LNCaP clone FGC (cell line): ENCODE data around the gene ARHGAP24.
A peak's percentile ranks its signal among the peaks of the same experiment; 100 is the strongest.

Experiments used
- DNase-seq: peaks from one replicate; pipeline ENCODE4 v3.0.0-alpha.2; 2011; ENCODE audit warnings: low read depth
- H3K4me3 ChIP-seq: 2 replicates; pipeline ENCODE4 v1.5.1; 2011; ENCODE audit warnings: mild to moderate bottlenecking, low read depth, low read length, control low read depth
- CTCF ChIP-seq: IDR thresholded peaks from 2 replicates; pipeline ENCODE4 v1.5.1; 2012; ENCODE audit warnings: mild to moderate bottlenecking; ENCODE audit not compliant: control insufficient read depth, insufficient read depth; ENCODE audit errors: extremely low read depth

ARHGAP24 gene

GRCh38 chr4:85860066-85860740 lies 385.3 kb downstream of the ARHGAP24 start:
- no peak overlapping the region for H3K4me3 ChIP-seq
- no peak for DNase-seq
- no peak for TF ChIP-seq CTCF

- no peak overlapping the region for H3K4me3 ChIP-seq
- peak; percentile 40 for DNase-seq
- no peak for TF ChIP-seq CTCF
These were observed 386.3 kb downstream of the ARHGAP24 start for GRCh38 chr4:85861064-85861765.

DNA sequence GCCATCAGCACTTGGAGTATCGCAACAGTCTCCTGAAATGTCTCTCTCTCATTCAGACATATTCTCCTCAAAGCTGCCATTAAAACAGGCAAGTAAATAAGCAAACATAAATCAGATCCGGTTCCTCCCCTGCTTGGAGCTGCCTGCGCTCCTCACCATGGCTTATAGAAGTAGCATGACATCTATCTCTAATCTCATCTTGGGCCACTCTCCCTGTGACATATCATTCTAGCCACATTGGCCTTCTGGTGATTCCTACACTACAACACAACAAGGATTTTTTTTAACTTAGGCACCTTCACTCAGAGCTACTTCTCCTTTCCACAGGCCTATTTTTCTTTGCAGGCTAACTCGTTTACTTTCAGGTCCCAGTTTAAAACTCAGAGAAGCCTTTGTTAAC lies 387.9 kb downstream of the ARHGAP24 start:
- no peak for TF ChIP-seq CTCF
- H3K4me3 ChIP-seq: no peak overlapping the region
- no peak for DNase-seq

- TF ChIP-seq CTCF: no peak
- no peak for DNase-seq
- H3K4me3 ChIP-seq: no peak overlapping the region
These were observed 389.6 kb downstream of the ARHGAP24 start for GRCh38 chr4:85864259-85865205.

DNA sequence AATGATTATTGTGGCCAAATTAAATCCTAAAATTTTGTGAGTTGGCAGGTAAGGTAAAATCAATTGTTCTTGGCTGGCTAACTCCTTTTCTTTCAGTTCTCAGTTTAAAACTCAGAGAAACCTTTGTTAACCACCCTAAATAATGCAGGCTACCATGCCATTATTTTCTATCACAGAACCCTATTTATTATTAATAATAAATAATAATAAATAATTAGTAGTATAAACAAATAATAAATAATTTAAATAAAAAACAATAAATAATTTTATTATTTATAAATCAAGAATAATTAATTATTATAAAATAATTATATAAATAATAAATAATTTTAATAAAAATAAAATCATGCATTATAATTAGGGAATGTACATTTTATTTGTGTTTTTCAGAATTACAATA lies 390.3 kb downstream of the ARHGAP24 start:
- no peak for DNase-seq
- no peak overlapping the region for H3K4me3 ChIP-seq
- no peak for TF ChIP-seq CTCF

DNA sequence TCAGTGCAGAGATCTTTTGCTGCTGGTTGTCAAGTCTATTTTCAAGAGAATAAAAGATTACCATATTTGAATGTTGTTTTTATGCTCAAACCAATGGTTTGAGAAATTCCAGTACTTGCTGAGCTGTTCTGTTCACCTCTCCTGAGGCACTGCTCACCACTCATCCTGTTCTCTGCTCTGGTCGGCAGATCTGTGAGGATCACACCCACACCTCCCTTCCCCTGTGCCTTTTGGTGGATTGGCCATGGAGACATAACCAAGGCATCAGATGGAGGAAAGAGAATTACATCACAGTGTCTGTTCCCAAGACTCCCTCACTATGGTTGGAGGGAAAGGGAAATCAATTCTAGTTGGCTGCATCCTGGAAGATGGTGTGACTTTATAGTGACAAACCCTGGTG lies 391.6 kb downstream of the ARHGAP24 start:
- no peak overlapping the region for H3K4me3 ChIP-seq
- TF ChIP-seq CTCF: no peak
- no peak for DNase-seq
